GM03348 (cell line): ENCODE results near the gene FOXN3.

ENCODE experiments used
- DNase-seq: peaks from one replicate; pipeline ENCODE4 v3.0.0; 2012; ENCODE audit warnings: low spot score

Gene FOXN3

GRCh38 chr14:89197623-89198022, 219.4 kb downstream of the FOXN3 start:
- no peak for DNase-seq

- DNase-seq, result no peak
Measured at GRCh38 chr14:89196545-89196944, 220.5 kb downstream of the FOXN3 start.

GRCh38 chr14:89194376-89194775, 222.7 kb downstream of the FOXN3 start:
- no peak for DNase-seq

GRCh38 chr14:89190765-89191513, 226.1 kb downstream of the FOXN3 start:
- DNase-seq, result no peak

- no peak for DNase-seq
Measured at GRCh38 chr14:89188492-89188891, 228.5 kb downstream of the FOXN3 start.

GRCh38 chr14:89187501-89187900, 229.5 kb downstream of the FOXN3 start:
- DNase-seq, result no peak

- DNase-seq, result no peak
Measured at GRCh38 chr14:89186856-89187376, 230.1 kb downstream of the FOXN3 start.

GRCh38 chr14:89185919-89186855, 230.8 kb downstream of the FOXN3 start:
- peak; percentile 11 for DNase-seq

GRCh38 chr14:89184952-89185351, 232.1 kb downstream of the FOXN3 start:
- no peak for DNase-seq

- DNase-seq, result no peak
Measured at GRCh38 chr14:89182326-89182725, 234.7 kb downstream of the FOXN3 start.

- no peak for DNase-seq
Measured at GRCh38 chr14:89180546-89180945, 236.5 kb downstream of the FOXN3 start.

- no peak for DNase-seq
Measured at GRCh38 chr14:89179891-89180404, 237.1 kb downstream of the FOXN3 start.

- no peak for DNase-seq
Measured at GRCh38 chr14:89178800-89179535, 238.1 kb downstream of the FOXN3 start.

- DNase-seq, result no peak
Measured at GRCh38 chr14:89178376-89178775, 238.7 kb downstream of the FOXN3 start.

GRCh38 chr14:89175881-89176799, 240.9 kb downstream of the FOXN3 start:
- DNase-seq, result no peak

GRCh38 chr14:89171628-89172027, 245.4 kb downstream of the FOXN3 start:
- DNase-seq, result no peak

GRCh38 chr14:89171168-89171567, 245.9 kb downstream of the FOXN3 start:
- peak; percentile 16 for DNase-seq

- no peak for DNase-seq
Measured at GRCh38 chr14:89167705-89168104, 249.3 kb downstream of the FOXN3 start.

GRCh38 chr14:89166633-89167032, 250.4 kb downstream of the FOXN3 start:
- DNase-seq, result no peak
